Measurements from ENCODE around the gene IL17RE. TPM values are rescaled to one million over a fixed set of nuclear protein-coding genes. Genes with fewer than 3 reads are reported as not detected.

The IL17RE gene
- total and polyA plus RNA-seq, 2 of the 13 experiments (the other 11 are each of a cell fraction or from before 2014, with no cell fraction given): 14.5 to 24.1 TPM

DNA sequence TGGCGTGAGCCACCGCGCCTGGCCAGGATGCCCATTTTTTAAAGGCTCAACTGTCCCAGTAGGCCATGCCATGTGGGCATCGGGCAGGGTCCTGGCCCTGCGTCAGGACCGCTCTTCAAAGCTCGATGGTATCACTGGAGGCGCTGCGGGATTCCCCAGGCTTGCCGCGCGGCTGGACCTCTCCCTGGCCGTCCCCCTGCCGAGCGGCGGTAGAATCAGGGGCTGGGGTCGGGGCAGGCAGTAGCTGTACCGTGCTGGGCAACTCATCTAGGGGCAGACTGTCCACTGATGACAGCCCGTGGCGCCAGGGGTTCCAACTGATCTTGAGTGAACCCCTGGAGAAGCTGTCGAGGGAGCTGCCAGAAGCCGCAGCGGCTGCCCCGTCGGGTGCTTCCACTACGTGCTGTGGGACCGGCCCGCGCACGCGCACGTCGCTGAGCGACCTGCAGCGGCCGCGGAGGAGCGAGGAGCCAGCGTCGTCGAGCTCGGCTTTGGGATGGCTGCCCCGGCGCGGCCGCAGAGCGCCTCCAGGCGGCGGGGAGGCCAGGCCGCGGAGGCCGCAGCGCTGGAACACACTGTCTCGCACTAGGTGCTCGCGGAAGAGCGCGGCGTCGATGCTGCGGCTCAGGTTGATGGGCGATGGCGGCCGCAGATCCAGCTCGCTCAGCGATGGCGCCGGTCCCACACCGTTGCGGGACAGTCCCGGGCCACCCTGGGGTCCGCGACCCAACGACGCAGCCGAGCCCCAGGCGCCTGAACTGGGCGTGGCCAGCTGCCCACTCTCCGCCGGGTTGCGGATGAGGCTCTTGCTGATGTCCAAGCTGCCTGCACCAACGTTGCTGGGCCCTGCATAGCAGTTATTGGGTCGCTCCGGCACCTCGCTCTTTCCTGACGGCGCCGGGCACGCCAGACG is 43.7 kb downstream of the IL17RE start (continued):
- TF ChIP-seq, protein P1, sequence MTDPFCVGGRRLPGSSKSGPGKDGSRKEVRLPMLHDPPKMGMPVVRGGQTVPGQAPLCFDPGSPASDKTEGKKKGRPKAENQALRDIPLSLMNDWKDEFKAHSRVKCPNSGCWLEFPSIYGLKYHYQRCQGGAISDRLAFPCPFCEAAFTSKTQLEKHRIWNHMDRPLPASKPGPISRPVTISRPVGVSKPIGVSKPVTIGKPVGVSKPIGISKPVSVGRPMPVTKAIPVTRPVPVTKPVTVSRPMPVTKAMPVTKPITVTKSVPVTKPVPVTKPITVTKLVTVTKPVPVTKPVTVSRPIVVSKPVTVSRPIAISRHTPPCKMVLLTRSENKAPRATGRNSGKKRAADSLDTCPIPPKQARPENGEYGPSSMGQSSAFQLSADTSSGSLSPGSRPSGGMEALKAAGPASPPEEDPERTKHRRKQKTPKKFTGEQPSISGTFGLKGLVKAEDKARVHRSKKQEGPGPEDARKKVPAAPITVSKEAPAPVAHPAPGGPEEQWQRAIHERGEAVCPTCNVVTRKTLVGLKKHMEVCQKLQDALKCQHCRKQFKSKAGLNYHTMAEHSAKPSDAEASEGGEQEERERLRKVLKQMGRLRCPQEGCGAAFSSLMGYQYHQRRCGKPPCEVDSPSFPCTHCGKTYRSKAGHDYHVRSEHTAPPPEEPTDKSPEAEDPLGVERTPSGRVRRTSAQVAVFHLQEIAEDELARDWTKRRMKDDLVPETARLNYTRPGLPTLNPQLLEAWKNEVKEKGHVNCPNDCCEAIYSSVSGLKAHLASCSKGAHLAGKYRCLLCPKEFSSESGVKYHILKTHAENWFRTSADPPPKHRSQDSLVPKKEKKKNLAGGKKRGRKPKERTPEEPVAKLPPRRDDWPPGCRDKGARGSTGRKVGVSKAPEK (CRISPR knock-in tag; IDR thresholded peaks at IDR 0.05; ENCODE audit: borderline replicate concordance): no peak
- TF ChIP-seq TAF1 (CRISPR knock-in tag; IDR thresholded peaks at IDR 0.05) (peak; percentile 73), ZNF777 (CRISPR knock-in tag; IDR thresholded peaks at IDR 0.05) (peak; percentile 100), YEATS2 (CRISPR knock-in tag; IDR thresholded peaks at IDR 0.05; ENCODE audit: borderline replicate concordance) (peak; percentile 70; the same call in 1 of the 2 replicates), ZNF143 (CRISPR knock-in tag; IDR thresholded peaks at IDR 0.05) (peak; percentile 37; the same call in 1 of the 2 replicates), NFRKB (IDR thresholded peaks at IDR 0.05) (no peak), MAZ (IDR thresholded peaks at IDR 0.05; ENCODE audit: borderline replicate concordance, low read depth, low read length) (no peak), MAZ (CRISPR knock-in tag; IDR thresholded peaks at IDR 0.05; ENCODE audit: low read depth) (no peak), TAF15 (IDR thresholded peaks at IDR 0.05; ENCODE audit: low read depth, low read length, poor library complexity, severe bottlenecking) (no peak), SRY (CRISPR knock-in tag; IDR thresholded peaks at IDR 0.05) (peak; percentile 40; the same call in 1 of the 2 replicates), ZNF274 (CRISPR knock-in tag; IDR thresholded peaks at IDR 0.05) (no peak; the same call in 1 of the 2 replicates), KLF11 (CRISPR knock-in tag; IDR thresholded peaks at IDR 0.05) (no peak), RBM39 (IDR thresholded peaks at IDR 0.05; ENCODE audit: low read depth, low read length, poor library complexity, severe bottlenecking) (no peak), GTF2F1 (IDR thresholded peaks at IDR 0.05; ENCODE audit: low read length) (no peak), ZNF788 (CRISPR knock-in tag; IDR thresholded peaks at IDR 0.05; ENCODE audit: borderline replicate concordance) (peak; percentile 86), MEF2D (CRISPR knock-in tag; IDR thresholded peaks at IDR 0.05) (peak; percentile 23; the same call in 1 of the 2 replicates), MIER3 (CRISPR knock-in tag; IDR thresholded peaks at IDR 0.05; ENCODE audit: borderline replicate concordance) (peak; percentile 71; the same call in 1 of the 2 replicates), KDM4B (CRISPR knock-in tag; IDR thresholded peaks at IDR 0.05) (no peak), ZMYM2 (CRISPR knock-in tag; IDR thresholded peaks at IDR 0.05) (no peak; the same call in 1 of the 2 replicates), ZNF232 (CRISPR knock-in tag; IDR thresholded peaks at IDR 0.05; ENCODE audit: borderline replicate concordance) (peak; percentile 65; the same call in 1 of the 2 replicates)
- TF ChIP-seq, protein P2, sequence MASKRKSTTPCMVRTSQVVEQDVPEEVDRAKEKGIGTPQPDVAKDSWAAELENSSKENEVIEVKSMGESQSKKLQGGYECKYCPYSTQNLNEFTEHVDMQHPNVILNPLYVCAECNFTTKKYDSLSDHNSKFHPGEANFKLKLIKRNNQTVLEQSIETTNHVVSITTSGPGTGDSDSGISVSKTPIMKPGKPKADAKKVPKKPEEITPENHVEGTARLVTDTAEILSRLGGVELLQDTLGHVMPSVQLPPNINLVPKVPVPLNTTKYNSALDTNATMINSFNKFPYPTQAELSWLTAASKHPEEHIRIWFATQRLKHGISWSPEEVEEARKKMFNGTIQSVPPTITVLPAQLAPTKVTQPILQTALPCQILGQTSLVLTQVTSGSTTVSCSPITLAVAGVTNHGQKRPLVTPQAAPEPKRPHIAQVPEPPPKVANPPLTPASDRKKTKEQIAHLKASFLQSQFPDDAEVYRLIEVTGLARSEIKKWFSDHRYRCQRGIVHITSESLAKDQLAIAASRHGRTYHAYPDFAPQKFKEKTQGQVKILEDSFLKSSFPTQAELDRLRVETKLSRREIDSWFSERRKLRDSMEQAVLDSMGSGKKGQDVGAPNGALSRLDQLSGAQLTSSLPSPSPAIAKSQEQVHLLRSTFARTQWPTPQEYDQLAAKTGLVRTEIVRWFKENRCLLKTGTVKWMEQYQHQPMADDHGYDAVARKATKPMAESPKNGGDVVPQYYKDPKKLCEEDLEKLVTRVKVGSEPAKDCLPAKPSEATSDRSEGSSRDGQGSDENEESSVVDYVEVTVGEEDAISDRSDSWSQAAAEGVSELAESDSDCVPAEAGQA (IDR thresholded peaks at IDR 0.05; ENCODE audit: low read depth): 0 out of 2 replicates have a peak, but pooled peaks have one; percentile 42
- TF ChIP-seq, protein P2 (CRISPR knock-in tag; IDR thresholded peaks at IDR 0.05; ENCODE audit: borderline replicate concordance): no peak; the same call in 1 of the 2 replicates

All from HepG2 (cell line).